Activated T-cell treated with anti-CD3 and anti-CD28 coated beads for 1 hour (primary cell): ENCODE results near the gene RXRB.

Experiments
- DNase-seq: peaks from one replicate; pipeline ENCODE4 v3.0.0-alpha.2; 2020; ENCODE audit warnings: low read depth

Gene RXRB

GRCh38 chr6:33211666-33212422 is 11.4 kb upstream of the RXRB start:
- DNase-seq = no peak

GRCh38 chr6:33211136-33211535 is 10.7 kb upstream of the RXRB start:
- no peak for DNase-seq

GRCh38 chr6:33209856-33210255 is 9.4 kb upstream of the RXRB start:
- DNase-seq = no peak

GRCh38 chr6:33208091-33208967 is 7.9 kb upstream of the RXRB start, which contains the start of gene RING1:
Gene RING1, plus strand, starts transcription at chr6:33208500. Its CDS starts 323 bp downstream, at chr6:33208823.
- DNase-seq = peak; percentile 80

GRCh38 chr6:33207552-33208090 is 7.2 kb upstream of the RXRB start:
- DNase-seq = no peak

- no peak for DNase-seq
Observed at GRCh38 chr6:33206864-33207551, 6.5 kb upstream of the RXRB start.

GRCh38 chr6:33206027-33206863 is 5.8 kb upstream of the RXRB start:
- no peak for DNase-seq

- DNase-seq = no peak
Observed at GRCh38 chr6:33205191-33206026, 4.9 kb upstream of the RXRB start.

- DNase-seq = peak; percentile 89
Observed at GRCh38 chr6:33204415-33205190, 4.1 kb upstream of the RXRB start, which contains the start of gene HSD17B8. Gene HSD17B8, plus strand, starts transcription at chr6:33204655. Its CDS starts 14 bp downstream, at chr6:33204669.

GRCh38 chr6:33204165-33204414 is 3.6 kb upstream of the RXRB start:
- DNase-seq = no peak

GRCh38 chr6:33203443-33204164 is 3.1 kb upstream of the RXRB start:
- DNase-seq = no peak

GRCh38 chr6:33202799-33203198 is 2.3 kb upstream of the RXRB start:
- no peak for DNase-seq

GRCh38 chr6:33201935-33202334 is 1.5 kb upstream of the RXRB start:
- DNase-seq = no peak

GRCh38 chr6:33201147-33201545 is 681 bp upstream of the RXRB start:
- no peak for DNase-seq

- DNase-seq = peak; percentile 57
Observed at GRCh38 chr6:33199687-33200218, 712 bp downstream of the RXRB start.

GRCh38 chr6:33198853-33199436 is 1.5 kb downstream of the RXRB start:
- no peak for DNase-seq

- no peak for DNase-seq
Observed at GRCh38 chr6:33198159-33198852, 2.2 kb downstream of the RXRB start.
